Activated CD8-positive, alpha-beta T cell treated with anti-CD3 and anti-CD28 coated beads, Interleukin-2, amount 10 ng/mL, durations not matched to agents 7 days and 5 days (primary cell): ENCODE measurements around the gene LIME1. TPM values are rescaled to one million over a fixed set of nuclear protein-coding genes. Genes with fewer than 3 reads are reported as not detected.

ENCODE experiments used
- ATAC-seq: fragments of 150-1000 bp; cut with Tn5 transposase; one replicate; pipeline ENCODE4 v1.10.0; 2021; ENCODE audit warnings: moderate library complexity
- CTCF ChIA-PET: fragments of 350-600 bp; sonication (Branson Sonifier 250); formaldehyde crosslinking; loops from one replicate; lab custom pipeline; 2021; ENCODE audit warnings: antibody characterized with exemption; lab: Charles Lee
- POLR2A ChIA-PET: fragments of 350-600 bp; sonication (Branson Sonifier 250); formaldehyde crosslinking; loops from one replicate; lab custom pipeline; 2021; ENCODE audit warnings: antibody characterized with exemption; lab: Charles Lee
- DNase-seq: peaks from one replicate; pipeline ENCODE4 v3.0.0-alpha.2; 2020
- H3K27ac Mint-ChIP-seq: one replicate; pipeline ENCODE4 v1.8.0; 2021; ENCODE audit warnings: mild to moderate bottlenecking, mixed read lengths
- H3K27me3 Mint-ChIP-seq: one replicate; pipeline ENCODE4 v1.8.0; 2021; ENCODE audit warnings: low read depth, mixed read lengths
- H3K36me3 Mint-ChIP-seq: one replicate; pipeline ENCODE4 v1.8.0; 2021; ENCODE audit warnings: low read depth, mixed read lengths
- H3K4me1 Mint-ChIP-seq: one replicate; pipeline ENCODE4 v1.8.0; 2021; ENCODE audit warnings: low read depth, mixed read lengths
- H3K4me3 Mint-ChIP-seq: one replicate; pipeline ENCODE4 v1.8.0; 2021; ENCODE audit warnings: mild to moderate bottlenecking, mixed read lengths
- H3K9me3 Mint-ChIP-seq: one replicate; pipeline ENCODE4 v1.8.0; 2022; ENCODE audit warnings: mixed read lengths; ENCODE audit not compliant: insufficient read depth
- total RNA-seq, 2 experiments: library from RNA; stranded (reverse); gene quantifications; one replicate each; pipeline ENCODE4 v1.2.3, GENCODE V29; 2021

Gene LIME1
- total RNA-seq, 2 experiments from 2014 or later, result 163 to 165 TPM

- H3K27ac Mint-ChIP-seq, result no peak overlapping the region
- no peaks in the 10 kb centered on the region for H3K9me3 Mint-ChIP-seq
- H3K36me3 Mint-ChIP-seq, result no peaks in the 10 kb centered on the region
- H3K27me3 Mint-ChIP-seq, result no peaks in the 10 kb centered on the region
- DNase-seq (no peak), ATAC-seq (no peak)
- H3K4me3 Mint-ChIP-seq, result no peak overlapping the region
- H3K4me1 Mint-ChIP-seq, result peaks cover 22% of the 10 kb centered on the region
- ChIA-PET CTCF (interaction anchor here (0.7 to 2.9 kb wide), 26 partner anchors 8 to 335 kb away, joined by 3 to 17 read pairs (median 4); partner anchors contain the start of genes ARFRP1, HELZ2, PRPF6 and PTK6), POLR2A (no interaction called here)
Observed at GRCh38 chr20:63785691-63786131, 49.2 kb downstream of the LIME1 start.

DNA sequence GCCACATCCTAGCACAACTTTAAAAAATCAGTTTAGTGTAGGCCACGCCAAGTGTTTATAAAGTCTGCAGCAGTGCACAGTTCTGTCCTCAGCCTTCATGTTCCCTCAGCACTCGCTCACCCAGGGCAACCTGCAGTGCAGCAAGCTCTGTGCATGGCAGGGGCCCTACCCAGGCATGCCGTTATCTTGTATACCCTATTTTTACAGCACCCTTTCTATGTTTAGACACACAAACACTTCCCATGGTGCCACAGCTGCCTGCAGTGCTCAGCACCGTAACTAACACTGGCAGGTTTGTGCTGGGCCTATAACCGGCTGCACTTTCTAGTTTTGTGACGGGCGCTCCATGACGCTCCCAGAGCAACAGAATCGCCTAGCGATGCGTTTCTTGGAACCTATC lies 50.8 kb downstream of the LIME1 start:
- no peaks in the 10 kb centered on the region for H3K9me3 Mint-ChIP-seq
- DNase-seq, result no peak
- H3K36me3 Mint-ChIP-seq, result no peaks in the 10 kb centered on the region
- no peaks in the 10 kb centered on the region for H3K27me3 Mint-ChIP-seq
- no peak overlapping the region for H3K27ac Mint-ChIP-seq
- no peak for ATAC-seq
- H3K4me1 Mint-ChIP-seq, result peaks cover 10% of the 10 kb centered on the region
- H3K4me3 Mint-ChIP-seq, result no peak overlapping the region
- POLR2A ChIA-PET, result no interaction called here
- CTCF ChIA-PET, result interaction anchor here (1.3 to 2.9 kb wide), 9 partner anchors 10 to 234 kb away, joined by 3 to 17 read pairs (median 8); partner anchors contain the start of genes ARFRP1, TPD52L2 and ZGPAT

- Mint-ChIP-seq H3K27me3 (no peaks in the 10 kb centered on the region), H3K36me3 (no peaks in the 10 kb centered on the region), H3K9me3 (no peaks in the 10 kb centered on the region), H3K4me3 (no peak overlapping the region), H3K27ac (no peak overlapping the region), H3K4me1 (peaks cover 6% of the 10 kb centered on the region)
- ChIA-PET CTCF (interaction anchor here (0.5 to 1.6 kb wide), 2 partner anchors 13 to 47 kb away, joined by 4 read pairs; no protein-coding TSS in a partner anchor), POLR2A (no interaction called here)
- no peak for ATAC-seq
- no peak for DNase-seq
Observed at GRCh38 chr20:63787749-63788148, 51.3 kb downstream of the LIME1 start.

Other genes starting within 250 kb of the LIME1 start
- not detected for gene EEF1A2, start 237.6 kb upstream of the LIME1 start, total RNA-seq
- gene PPDPF, start 215.9 kb upstream of the LIME1 start, total RNA-seq, result 100 to 1,000 TPM; 292 to 296 TPM
- under 1 TPM in 1 of 2 experiments, not detected in 1; 0.34 TPM for gene PTK6, start 199.3 kb upstream of the LIME1 start, total RNA-seq
- not detected for gene SRMS, start 188.9 kb upstream of the LIME1 start, total RNA-seq
- under 1 TPM; 0.26 to 0.29 TPM for gene FNDC11, start 182.5 kb upstream of the LIME1 start, total RNA-seq
- gene HELZ2, start 162.4 kb upstream of the LIME1 start, total RNA-seq, result 100 to 1,000 TPM in 1 of 2 experiments, 10 to 100 TPM in 1; 99.1 to 102 TPM
- 10 to 100 TPM; 16.2 TPM for gene GMEB2, start 109.6 kb upstream of the LIME1 start, total RNA-seq
- gene STMN3, start 83.2 kb upstream of the LIME1 start, total RNA-seq, result 10 to 100 TPM; 13.1 to 13.3 TPM
- 10 to 100 TPM; 49.8 to 54.3 TPM for gene RTEL1, start 78.4 kb upstream of the LIME1 start, total RNA-seq
- gene TNFRSF6B, start 40.0 kb upstream of the LIME1 start, total RNA-seq, result not detected
- gene ARFRP1, start 28.7 kb upstream of the LIME1 start, total RNA-seq, result 10 to 100 TPM; 55.2 to 57.6 TPM
- 10 to 100 TPM; 38.6 to 43.5 TPM for gene ZGPAT, start 28.6 kb upstream of the LIME1 start, total RNA-seq
- gene SLC2A4RG, start 3.1 kb downstream of the LIME1 start, total RNA-seq, result 10 to 100 TPM; 97.2 TPM
- gene ZBTB46, start 94.6 kb downstream of the LIME1 start, total RNA-seq, result under 1 TPM in 1 of 2 experiments, not detected in 1; 0.10 TPM
- gene ABHD16B, start 124.8 kb downstream of the LIME1 start, total RNA-seq, result not detected
- 10 to 100 TPM; 35.7 to 40.0 TPM for gene TPD52L2, start 128.6 kb downstream of the LIME1 start, total RNA-seq
- gene DNAJC5, start 158.5 kb downstream of the LIME1 start, total RNA-seq, result 10 to 100 TPM; 47.3 to 48.1 TPM
- gene UCKL1, start 219.8 kb downstream of the LIME1 start, total RNA-seq, result 10 to 100 TPM; 41.1 to 45.4 TPM
- 10 to 100 TPM; 12.0 to 12.1 TPM for gene ZNF512B, start 233.3 kb downstream of the LIME1 start, total RNA-seq
- gene SAMD10, start 243.0 kb downstream of the LIME1 start, total RNA-seq, result 10 to 100 TPM; 12.0 to 12.5 TPM
- gene PRPF6, start 244.5 kb downstream of the LIME1 start, total RNA-seq, result 10 to 100 TPM; 64.7 to 68.3 TPM